A673 (cell line): ENCODE results near the gene XAGE5. TPM values are rescaled to one million over a fixed set of nuclear protein-coding genes. Genes with fewer than 3 reads are reported as not detected.

ENCODE experiments used
- BruUV-seq: library from RNA; stranded (reverse); fragments of 400-500 nt; replicated peaks from 2 replicates; lab custom pipeline; 2021; lab: Mats Ljungman, UMichigan
- CTCF ChIA-PET: fragments of 300-600 bp; sonication (Branson Sonifier 250); formaldehyde crosslinking; loops from one replicate; lab custom pipeline; 2022; ENCODE audit warnings: antibody characterized with exemption; lab: Charles Lee
- POLR2A ChIA-PET: fragments of 300-600 bp; sonication (Branson Sonifier 250); formaldehyde crosslinking; loops from one replicate; lab custom pipeline; 2022; ENCODE audit warnings: antibody characterized with exemption; ENCODE audit not compliant: low non-redundant PET; lab: Charles Lee
- DNase-seq: peaks from one replicate; pipeline ENCODE4 v3.0.0-alpha.2; 2015; ENCODE audit warnings: low spot score
- H3K27ac ChIP-seq: fragments of 200-600 bp; sonication (generic); 2 replicates; pipeline ENCODE4 v1.5.1; 2016; ENCODE audit warnings: mixed run types, low read depth, mild to moderate bottlenecking, mixed read lengths, antibody characterized with exemption, low read length; ENCODE audit not compliant: poor library complexity, severe bottlenecking
- H3K27me3 ChIP-seq: fragments of 200-600 bp; sonication (generic); replicated peaks from 2 replicates; pipeline ENCODE4 v1.6.1; 2017; ENCODE audit warnings: mixed run types, low read depth, mild to moderate bottlenecking, mixed read lengths, antibody characterized with exemption, low read length; ENCODE audit not compliant: insufficient read depth, poor library complexity
- H3K36me3 ChIP-seq: fragments of 200-600 bp; sonication (generic); 2 replicates; pipeline ENCODE4 v1.6.1; 2016; ENCODE audit warnings: mixed run types, mild to moderate bottlenecking, mixed read lengths, antibody characterized with exemption, low read length; ENCODE audit not compliant: insufficient read depth, poor library complexity, severe bottlenecking
- H3K4me1 ChIP-seq: fragments of 200-600 bp; sonication (generic); 2 replicates; pipeline ENCODE4 v1.6.1; 2017; ENCODE audit warnings: mixed run types, mild to moderate bottlenecking, mixed read lengths, antibody characterized with exemption, low read length; ENCODE audit not compliant: insufficient read depth, poor library complexity, severe bottlenecking
- H3K4me3 ChIP-seq: fragments of 200-600 bp; sonication (generic); 2 replicates; pipeline ENCODE4 v1.5.1; 2016; ENCODE audit warnings: low read depth, mixed run types, mild to moderate bottlenecking, mixed read lengths, low read length; ENCODE audit not compliant: poor library complexity, severe bottlenecking
- H3K9me3 ChIP-seq: fragments of 200-600 bp; sonication (generic); 2 replicates; pipeline ENCODE4 v1.6.1; 2016; ENCODE audit warnings: mixed run types, low read depth, mild to moderate bottlenecking, mixed read lengths, antibody characterized with exemption, low read length; ENCODE audit not compliant: poor library complexity, severe bottlenecking
- CTCF ChIP-seq: fragments of 300-800, 200-600 bp; sonication (generic); conservative IDR thresholded peaks from 2 replicates; pipeline ENCODE4 v1.5.1; 2017; ENCODE audit warnings: low read depth, mild to moderate bottlenecking, antibody characterized with exemption, low read length, moderate library complexity, mixed read lengths
- EZH2 ChIP-seq: fragments of 200-600 bp; sonication (generic); IDR thresholded peaks from 2 replicates; pipeline ENCODE4 v1.6.1; 2017; ENCODE audit warnings: borderline replicate concordance, low read depth, mild to moderate bottlenecking, mixed read lengths, antibody characterized with exemption, low read length; ENCODE audit not compliant: poor library complexity, severe bottlenecking
- intact Hi-C: fragments of 100-400 bp; cut with micrococcal nuclease; formaldehyde crosslinking; loops from one replicate; pipeline ENCODE4 v1.10.0; 2022; ENCODE audit not compliant: unreplicated experiment
- total RNA-seq: library from RNA; stranded (reverse); gene quantifications from 2 replicates; pipeline ENCODE4 v1.2.3, GENCODE V29; 2021

Gene XAGE5
- total RNA-seq, 1 experiment from 2014 or later, result not detected

DNA sequence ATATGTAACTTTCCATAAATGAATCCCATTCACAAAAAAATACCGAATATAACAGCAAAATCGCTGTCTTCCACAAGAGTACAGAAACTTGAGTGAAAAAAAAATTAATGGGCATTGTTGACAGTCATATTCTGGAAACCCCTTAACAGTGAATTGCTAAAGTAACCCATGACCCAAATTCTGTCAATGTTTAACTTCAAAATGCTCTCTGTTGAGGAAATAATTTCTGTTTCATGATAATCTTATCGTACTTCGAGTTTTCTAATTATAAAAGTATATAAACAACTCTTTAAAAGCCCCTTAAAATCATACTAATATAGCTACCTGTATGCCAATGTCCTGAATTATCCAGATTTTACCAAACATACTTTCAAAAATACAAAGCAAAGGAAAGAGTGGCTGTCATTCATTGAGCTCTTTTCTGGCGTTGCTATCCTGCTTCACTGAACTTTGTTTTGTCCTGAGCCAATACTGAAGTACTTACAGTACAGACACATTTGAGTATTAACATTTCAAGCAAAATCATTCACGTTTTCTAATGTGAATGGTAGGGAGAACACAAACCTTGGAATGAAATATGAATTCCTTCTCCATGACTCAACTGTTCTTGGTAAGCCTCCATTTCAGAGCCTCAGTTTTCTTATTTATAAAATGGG lies 54.4 kb downstream of the XAGE5 start:
- Histone ChIP-seq H3K27me3 (peaks cover 40% of the 10 kb centered on the region), H3K27ac (no peak overlapping the region), H3K4me1 (no peaks in the 10 kb centered on the region), H3K4me3 (no peak overlapping the region), H3K36me3 (no peaks in the 10 kb centered on the region), H3K9me3 (no peaks in the 10 kb centered on the region)
- TF ChIP-seq EZH2, result no peak
- TF ChIP-seq CTCF, result no peak
- POLR2A ChIA-PET, result no interaction called here
- CTCF ChIA-PET, result no interaction called here
- BruUV-seq, result no TSS peak
- intact Hi-C loops, result no loop called here
- DNase-seq, result no peak

Other genes starting within 250 kb of the XAGE5 start
- 2.2 and 2.8 TPM in 2 replicates for gene SSX7, start 156.4 kb upstream of the XAGE5 start, total RNA-seq
- 0.88 and 1.9 TPM in 2 replicates for gene SSX2, start 104.1 kb upstream of the XAGE5 start, total RNA-seq
- gene SSX2B, start 60.0 kb upstream of the XAGE5 start, total RNA-seq, result 0.37 and 1.6 TPM in 2 replicates
- not detected in 2 replicates for gene SPANXN5, start 13.9 kb upstream of the XAGE5 start, total RNA-seq
- not detected in 2 replicates for gene XAGE3, start 56.8 kb downstream of the XAGE5 start, total RNA-seq
- gene FAM156B, start 86.0 kb downstream of the XAGE5 start, total RNA-seq, result 18.3 and 21.8 TPM in 2 replicates
- 47.2 and 48.2 TPM in 2 replicates for gene FAM156A, start 147.2 kb downstream of the XAGE5 start, total RNA-seq
- gene GPR173, start 237.5 kb downstream of the XAGE5 start, total RNA-seq, result 5.3 and 5.9 TPM in 2 replicates